ENCODE data around the gene GPX8.

Gene GPX8

DNA sequence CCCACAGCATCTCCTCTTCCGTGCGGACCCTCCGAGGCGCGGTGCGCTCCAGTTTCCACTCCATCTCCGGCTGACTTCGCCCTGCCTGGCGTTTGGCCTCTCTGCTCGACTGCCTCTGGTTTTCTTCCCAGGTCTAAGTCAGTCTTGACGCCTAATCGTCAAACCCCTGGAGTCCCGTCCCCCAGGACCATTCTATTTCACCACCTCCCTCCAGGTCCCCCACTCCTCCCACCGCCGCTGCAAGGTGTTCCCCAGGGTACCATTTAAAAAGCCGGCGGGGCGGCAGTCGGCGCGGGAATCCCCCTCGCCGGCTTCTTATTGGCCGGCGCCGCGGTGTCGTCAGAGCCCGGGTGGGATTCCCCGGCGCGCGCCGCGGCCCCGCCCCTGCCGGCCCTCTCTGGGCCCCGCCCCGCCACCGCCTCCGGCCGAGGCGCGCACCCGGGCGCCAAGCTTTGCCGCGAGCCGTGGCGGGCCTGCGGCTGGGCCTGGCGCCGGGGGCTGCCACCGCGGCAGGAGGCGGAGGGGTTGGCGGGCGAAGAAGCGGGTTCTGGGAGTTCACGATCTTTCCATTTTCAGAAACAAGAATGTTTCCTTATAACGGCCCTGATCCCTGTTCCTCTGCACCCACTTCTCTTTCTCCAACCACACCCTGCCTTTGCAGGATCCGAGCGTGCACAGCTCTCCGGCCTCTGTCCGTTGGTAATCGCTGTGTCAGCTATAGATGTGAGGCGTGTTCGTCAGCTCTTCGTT, 13.1 kb downstream of the GPX8 start, which contains the start of gene CDC20B:
CDC20B (minus strand) TSS at position 241 of the 750 bp plus-strand sequence; CDS start at position 64, 177 bp downstream.
- peak; percentile 91 for DNase-seq

DNA sequence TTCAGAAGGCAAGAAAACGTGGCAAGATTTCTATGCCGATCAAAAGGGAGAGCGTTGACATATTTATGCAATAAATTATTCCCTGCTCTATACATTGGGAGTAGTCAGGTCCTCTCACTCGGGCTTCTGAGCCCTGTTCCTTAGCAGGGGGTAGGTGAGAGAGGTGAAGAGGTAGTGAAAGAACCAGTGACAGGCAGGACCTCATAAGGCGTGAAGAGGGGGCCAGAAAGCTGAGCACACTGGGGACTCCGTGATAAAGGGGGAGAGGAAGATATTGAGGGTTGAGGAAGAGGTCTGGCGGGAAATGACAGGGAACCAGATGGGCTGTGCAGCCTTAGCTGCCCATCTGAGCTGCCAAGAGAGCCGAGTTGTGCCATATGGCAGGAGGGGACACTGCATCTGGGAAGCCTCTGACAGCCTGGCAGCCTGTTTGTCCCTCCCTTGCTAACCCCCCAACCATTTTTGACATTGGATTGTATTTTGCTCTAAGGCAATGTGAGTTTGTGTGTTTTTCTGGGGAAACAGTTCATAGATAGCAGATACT, 13.8 kb downstream of the GPX8 start:
- DNase-seq: no peak

DNA sequence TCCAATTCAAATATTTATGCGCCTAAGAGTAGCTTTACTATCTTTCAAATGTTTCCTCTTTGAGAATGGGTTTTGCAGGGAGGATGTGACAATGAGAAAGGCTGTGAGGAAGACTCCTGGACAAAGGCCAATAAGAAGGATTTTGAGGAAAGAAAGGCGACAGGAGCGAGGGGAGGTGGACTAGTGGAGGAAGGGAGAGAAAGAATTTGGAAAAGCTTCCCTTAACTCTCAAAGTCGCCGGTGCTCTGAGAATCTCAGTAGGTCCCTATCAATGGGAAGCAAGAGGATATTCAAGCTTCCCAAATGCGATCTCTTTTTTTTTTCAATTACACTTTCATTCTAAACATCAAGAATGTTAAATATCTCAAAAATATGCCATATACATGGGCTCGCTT, 15.8 kb downstream of the GPX8 start:
- DNase-seq: no peak

- DNase-seq: peak; percentile 85
These were observed 16.3 kb downstream of the GPX8 start for GRCh38 chr5:55176176-55176818.

- DNase-seq: no peak
These were observed 17.1 kb downstream of the GPX8 start for GRCh38 chr5:55177078-55177477.

DNA sequence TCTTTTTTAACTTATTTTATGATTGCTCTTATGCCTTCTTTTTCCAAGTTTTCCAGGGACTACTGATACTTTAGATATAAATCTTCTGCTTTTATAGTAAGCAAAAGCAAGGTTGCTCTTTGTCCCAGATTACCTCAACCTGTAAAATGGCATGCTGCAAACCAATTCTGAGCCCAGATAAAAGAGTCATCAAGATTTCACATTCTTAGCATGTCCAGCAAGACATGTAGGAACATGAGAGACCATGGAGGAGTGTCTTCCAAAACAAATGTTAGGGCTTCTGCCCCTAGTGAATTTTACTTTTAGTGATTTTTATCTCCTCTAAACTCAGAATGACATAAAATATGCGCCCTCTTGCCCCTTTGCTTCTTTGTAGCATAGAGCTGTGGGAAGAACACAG, 20.0 kb downstream of the GPX8 start:
- DNase-seq: no peak

DNA sequence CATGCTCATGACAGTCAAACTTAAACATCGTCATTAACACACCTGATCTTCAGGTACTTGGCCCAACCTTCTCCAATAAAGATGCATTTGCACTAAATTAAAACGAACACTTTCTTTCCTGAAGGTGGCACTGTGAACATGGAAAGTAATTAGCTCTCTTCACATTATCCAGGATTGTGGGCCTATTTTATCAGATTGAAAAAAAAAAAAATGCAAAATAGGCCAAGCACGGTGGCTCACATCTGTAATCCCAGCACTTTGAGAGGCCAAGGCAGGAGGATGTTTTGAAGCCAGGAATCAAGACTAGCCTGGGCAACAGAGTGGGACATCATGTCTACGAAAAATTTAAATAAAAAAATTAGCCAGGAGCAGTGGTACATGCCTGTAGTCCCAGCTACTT, 27.4 kb downstream of the GPX8 start:
- no peak for DNase-seq

GRCh38 chr5:55188656-55189540, 28.9 kb downstream of the GPX8 start:
- DNase-seq: no peak

DNA sequence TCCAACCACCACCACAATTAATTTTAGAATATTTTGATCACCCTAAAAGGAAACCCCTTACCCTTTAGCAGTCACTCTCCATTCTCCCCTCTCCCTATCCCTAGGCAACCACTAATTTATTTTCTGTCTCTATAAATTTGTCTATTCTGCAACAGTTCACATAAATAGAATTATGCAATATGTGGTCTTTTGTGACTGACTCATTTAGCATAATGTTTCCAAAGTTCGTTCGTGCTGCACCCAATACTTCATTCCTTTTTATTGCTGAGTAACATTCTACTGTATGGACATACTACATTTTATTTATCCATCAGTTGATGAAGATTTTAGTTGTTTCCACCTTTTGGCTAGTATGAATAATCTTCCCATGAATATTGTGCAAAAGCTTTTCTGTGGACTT, 31.2 kb downstream of the GPX8 start:
- DNase-seq: no peak

GRCh38 chr5:55205001-55205400, 45.0 kb downstream of the GPX8 start:
- no peak for DNase-seq

DNA sequence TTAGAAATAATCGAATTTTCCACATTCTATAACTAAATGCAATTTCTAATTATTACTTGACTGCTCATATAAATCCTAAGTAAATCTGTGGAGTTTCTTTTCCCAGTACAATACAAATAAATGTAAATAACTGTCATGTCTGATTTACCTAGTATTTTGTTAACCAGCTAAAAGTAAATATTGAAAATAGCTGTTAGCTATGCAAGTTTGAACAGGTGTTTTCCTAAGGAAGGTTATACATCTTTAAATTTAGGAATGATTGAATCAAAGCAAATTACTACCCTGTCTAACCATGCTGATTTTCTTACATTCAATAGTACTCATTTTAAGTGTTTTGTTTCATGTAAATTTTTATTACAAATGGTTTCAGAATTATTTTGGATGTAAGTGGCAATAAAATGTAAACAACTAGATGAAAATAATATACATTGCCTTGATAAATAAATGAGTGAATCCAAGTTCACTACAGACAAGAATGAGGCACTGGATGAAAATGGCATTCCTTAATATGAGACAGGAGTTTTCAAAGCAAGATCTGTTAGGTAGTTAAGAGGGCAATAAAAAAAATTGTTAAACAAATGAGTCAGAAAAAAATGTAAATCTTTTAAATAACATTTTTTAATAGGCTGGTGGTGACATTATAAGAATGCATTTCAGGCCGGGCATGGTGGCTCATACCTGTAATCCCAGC, 51.4 kb downstream of the GPX8 start:
- no peak for DNase-seq
